HCT116 (cell line): ENCODE results near the gene PEMT.

Source experiments
- CEBPB ChIP-seq: IDR thresholded peaks from 2 replicates; pipeline ENCODE4 v1.6.1; 2012; ENCODE audit warnings: low read depth
- EZH2 ChIP-seq: fragments of 200-600 bp; sonication (generic); IDR thresholded peaks from 2 replicates; pipeline ENCODE4 v1.6.1; 2017; ENCODE audit warnings: antibody characterized with exemption, mixed run types
- EZH2phosphoT487 ChIP-seq: fragments of 200-600 bp; IDR thresholded peaks from 2 replicates; pipeline ENCODE4 v1.6.1; 2018; ENCODE audit warnings: antibody characterized with exemption, borderline replicate concordance
- POLR2A ChIP-seq: IDR thresholded peaks from 2 replicates; pipeline ENCODE4 v1.7.0; 2011; ENCODE audit warnings: borderline replicate concordance; ENCODE audit not compliant: insufficient read depth, insufficient read length; ENCODE audit errors: extremely low read depth
- POLR2AphosphoS5 ChIP-seq: IDR thresholded peaks from 2 replicates; pipeline ENCODE4 v1.6.1; 2011; ENCODE audit warnings: mild to moderate bottlenecking, low read depth, low read length, moderate library complexity
- SIN3A ChIP-seq: IDR thresholded peaks from 2 replicates; pipeline ENCODE4 v1.6.1; 2012; ENCODE audit warnings: low read depth
- YY1 ChIP-seq: IDR thresholded peaks from 2 replicates; pipeline ENCODE4 v1.6.1; 2011; ENCODE audit warnings: low read length, low read depth, moderate library complexity, mild to moderate bottlenecking; ENCODE audit not compliant: insufficient replicate concordance; ENCODE audit errors: extremely low read depth
- TF ChIP-seq, protein P1 (sequence below), 3 experiments: fragments of 200-600 bp in 1 of 3; sonication (generic) in 1 of 3; IDR thresholded peaks in 2 of 3; conservative IDR thresholded peaks in 1 of 3; 2 replicates each; pipeline ENCODE4 v1.5.1; 2012 to 2017; ENCODE audit warnings: low read depth in 2 of 3, low read length in 2 of 3, antibody characterized with exemption in 1 of 3, borderline replicate concordance in 1 of 3, control low read depth in 1 of 3, mild to moderate bottlenecking in 1 of 3, mixed read lengths in 1 of 3, mixed run types in 1 of 3, moderate library complexity in 1 of 3; ENCODE audit not compliant: insufficient read depth in 1 of 3
- TF ChIP-seq, protein P2 (sequence below): IDR thresholded peaks from 2 replicates; pipeline ENCODE4 v1.6.1; 2012; ENCODE audit warnings: low read depth
- TF ChIP-seq, protein P3 (sequence below): IDR thresholded peaks from 2 replicates; pipeline ENCODE4 v1.6.1; 2011; ENCODE audit warnings: mild to moderate bottlenecking, low read length, moderate library complexity; ENCODE audit not compliant: insufficient replicate concordance; ENCODE audit errors: extremely low read depth

DNA sequence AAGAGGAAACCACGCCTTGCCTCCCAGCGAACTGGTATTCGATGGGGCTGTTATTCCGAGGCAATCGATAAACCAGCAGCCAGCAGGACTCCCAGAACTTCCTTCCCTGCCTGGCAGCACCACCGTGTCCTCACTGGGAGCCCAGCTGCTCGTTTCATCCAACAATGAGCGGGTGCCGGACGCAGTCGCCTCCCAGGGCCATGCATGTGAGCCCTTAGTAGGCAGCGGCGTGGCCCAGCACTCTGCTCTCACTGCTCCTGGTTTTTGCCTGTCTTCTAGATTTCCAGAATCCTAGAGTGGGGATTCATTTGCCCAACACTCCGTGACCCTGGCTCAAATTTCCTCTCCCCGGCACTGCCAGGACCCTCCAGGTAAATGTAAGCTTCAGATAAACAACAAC, 66.2 kb downstream of the PEMT start:
- TF ChIP-seq, protein P1, sequence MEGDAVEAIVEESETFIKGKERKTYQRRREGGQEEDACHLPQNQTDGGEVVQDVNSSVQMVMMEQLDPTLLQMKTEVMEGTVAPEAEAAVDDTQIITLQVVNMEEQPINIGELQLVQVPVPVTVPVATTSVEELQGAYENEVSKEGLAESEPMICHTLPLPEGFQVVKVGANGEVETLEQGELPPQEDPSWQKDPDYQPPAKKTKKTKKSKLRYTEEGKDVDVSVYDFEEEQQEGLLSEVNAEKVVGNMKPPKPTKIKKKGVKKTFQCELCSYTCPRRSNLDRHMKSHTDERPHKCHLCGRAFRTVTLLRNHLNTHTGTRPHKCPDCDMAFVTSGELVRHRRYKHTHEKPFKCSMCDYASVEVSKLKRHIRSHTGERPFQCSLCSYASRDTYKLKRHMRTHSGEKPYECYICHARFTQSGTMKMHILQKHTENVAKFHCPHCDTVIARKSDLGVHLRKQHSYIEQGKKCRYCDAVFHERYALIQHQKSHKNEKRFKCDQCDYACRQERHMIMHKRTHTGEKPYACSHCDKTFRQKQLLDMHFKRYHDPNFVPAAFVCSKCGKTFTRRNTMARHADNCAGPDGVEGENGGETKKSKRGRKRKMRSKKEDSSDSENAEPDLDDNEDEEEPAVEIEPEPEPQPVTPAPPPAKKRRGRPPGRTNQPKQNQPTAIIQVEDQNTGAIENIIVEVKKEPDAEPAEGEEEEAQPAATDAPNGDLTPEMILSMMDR (IDR thresholded peaks at IDR 0.05 in 2 of 3, conservative IDR thresholded peaks at IDR 0.05 in 1 of 3; ENCODE audit: borderline replicate concordance in 1 of 3, insufficient read depth in 1 of 3, low read depth in 2 of 3, low read length in 2 of 3) = no peak
- TF ChIP-seq EZH2 (no peak), CEBPB (no peak), SIN3A (no peak), POLR2AphosphoS5 (no peak), POLR2A (no peak), EZH2phosphoT487 (no peak), YY1 (no peak)
- TF ChIP-seq, protein P2, sequence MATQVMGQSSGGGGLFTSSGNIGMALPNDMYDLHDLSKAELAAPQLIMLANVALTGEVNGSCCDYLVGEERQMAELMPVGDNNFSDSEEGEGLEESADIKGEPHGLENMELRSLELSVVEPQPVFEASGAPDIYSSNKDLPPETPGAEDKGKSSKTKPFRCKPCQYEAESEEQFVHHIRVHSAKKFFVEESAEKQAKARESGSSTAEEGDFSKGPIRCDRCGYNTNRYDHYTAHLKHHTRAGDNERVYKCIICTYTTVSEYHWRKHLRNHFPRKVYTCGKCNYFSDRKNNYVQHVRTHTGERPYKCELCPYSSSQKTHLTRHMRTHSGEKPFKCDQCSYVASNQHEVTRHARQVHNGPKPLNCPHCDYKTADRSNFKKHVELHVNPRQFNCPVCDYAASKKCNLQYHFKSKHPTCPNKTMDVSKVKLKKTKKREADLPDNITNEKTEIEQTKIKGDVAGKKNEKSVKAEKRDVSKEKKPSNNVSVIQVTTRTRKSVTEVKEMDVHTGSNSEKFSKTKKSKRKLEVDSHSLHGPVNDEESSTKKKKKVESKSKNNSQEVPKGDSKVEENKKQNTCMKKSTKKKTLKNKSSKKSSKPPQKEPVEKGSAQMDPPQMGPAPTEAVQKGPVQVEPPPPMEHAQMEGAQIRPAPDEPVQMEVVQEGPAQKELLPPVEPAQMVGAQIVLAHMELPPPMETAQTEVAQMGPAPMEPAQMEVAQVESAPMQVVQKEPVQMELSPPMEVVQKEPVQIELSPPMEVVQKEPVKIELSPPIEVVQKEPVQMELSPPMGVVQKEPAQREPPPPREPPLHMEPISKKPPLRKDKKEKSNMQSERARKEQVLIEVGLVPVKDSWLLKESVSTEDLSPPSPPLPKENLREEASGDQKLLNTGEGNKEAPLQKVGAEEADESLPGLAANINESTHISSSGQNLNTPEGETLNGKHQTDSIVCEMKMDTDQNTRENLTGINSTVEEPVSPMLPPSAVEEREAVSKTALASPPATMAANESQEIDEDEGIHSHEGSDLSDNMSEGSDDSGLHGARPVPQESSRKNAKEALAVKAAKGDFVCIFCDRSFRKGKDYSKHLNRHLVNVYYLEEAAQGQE = no peak
- TF ChIP-seq, protein P3, sequence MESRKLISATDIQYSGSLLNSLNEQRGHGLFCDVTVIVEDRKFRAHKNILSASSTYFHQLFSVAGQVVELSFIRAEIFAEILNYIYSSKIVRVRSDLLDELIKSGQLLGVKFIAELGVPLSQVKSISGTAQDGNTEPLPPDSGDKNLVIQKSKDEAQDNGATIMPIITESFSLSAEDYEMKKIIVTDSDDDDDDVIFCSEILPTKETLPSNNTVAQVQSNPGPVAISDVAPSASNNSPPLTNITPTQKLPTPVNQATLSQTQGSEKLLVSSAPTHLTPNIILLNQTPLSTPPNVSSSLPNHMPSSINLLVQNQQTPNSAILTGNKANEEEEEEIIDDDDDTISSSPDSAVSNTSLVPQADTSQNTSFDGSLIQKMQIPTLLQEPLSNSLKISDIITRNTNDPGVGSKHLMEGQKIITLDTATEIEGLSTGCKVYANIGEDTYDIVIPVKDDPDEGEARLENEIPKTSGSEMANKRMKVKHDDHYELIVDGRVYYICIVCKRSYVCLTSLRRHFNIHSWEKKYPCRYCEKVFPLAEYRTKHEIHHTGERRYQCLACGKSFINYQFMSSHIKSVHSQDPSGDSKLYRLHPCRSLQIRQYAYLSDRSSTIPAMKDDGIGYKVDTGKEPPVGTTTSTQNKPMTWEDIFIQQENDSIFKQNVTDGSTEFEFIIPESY = no peak
